Fibroblast of pulmonary artery (primary cell): ENCODE results near the gene NISCH.

Experiments
- DNase-seq: peaks from one replicate; pipeline ENCODE4 v3.0.0-alpha.2; 2010; ENCODE audit warnings: low read depth
- H3K4me3 ChIP-seq: replicated peaks from 2 replicates; pipeline ENCODE4 v1.5.1; 2011; ENCODE audit warnings: low read depth, mild to moderate bottlenecking, control low read depth, low read length, moderate library complexity
- CTCF ChIP-seq: IDR thresholded peaks from 2 replicates; pipeline ENCODE4 v1.5.1; 2011; ENCODE audit warnings: mild to moderate bottlenecking, control low read depth, low read length, inconsistent platforms; ENCODE audit errors: missing control alignments

NISCH gene

GRCh38 chr3:52483081-52483480, 27.7 kb downstream of the NISCH start:
- DNase-seq = no peak
- no peak for TF ChIP-seq CTCF
- no peak overlapping the region for H3K4me3 ChIP-seq

- H3K4me3 ChIP-seq = no peak overlapping the region
- no peak for TF ChIP-seq CTCF
- DNase-seq = peak; percentile 31
Measured at GRCh38 chr3:52483577-52484381, 28.4 kb downstream of the NISCH start.

GRCh38 chr3:52484680-52485461, 29.5 kb downstream of the NISCH start:
- TF ChIP-seq CTCF = no peak
- no peak overlapping the region for H3K4me3 ChIP-seq
- DNase-seq = no peak

GRCh38 chr3:52487050-52487787, 31.8 kb downstream of the NISCH start:
- no peak overlapping the region for H3K4me3 ChIP-seq
- DNase-seq = no peak
- no peak for TF ChIP-seq CTCF

GRCh38 chr3:52487788-52488691, 32.6 kb downstream of the NISCH start:
- no peak for DNase-seq
- no peak overlapping the region for H3K4me3 ChIP-seq
- no peak for TF ChIP-seq CTCF

GRCh38 chr3:52488746-52489145, 33.3 kb downstream of the NISCH start:
- H3K4me3 ChIP-seq = no peak overlapping the region
- TF ChIP-seq CTCF = no peak
- no peak for DNase-seq
